Measurements from ENCODE around the gene CLDN5. TPM values are rescaled to one million over a fixed set of nuclear protein-coding genes. Genes with fewer than 3 reads are reported as not detected.

The CLDN5 gene
- total RNA-seq, 4 donors from 2014 or later = 22.1 to 112 (median 56.8) TPM

- 98% methylated on average over 8 of the region's 8 CpGs for WGBS
- no peak for DNase-seq (ENCODE audit: low spot score in 2 of 2)
- peaks cover 2% of the 10 kb centered on the region for H3K4me1 ChIP-seq
Measured at GRCh38 chr22:19494001-19494560, 30.1 kb downstream of the CLDN5 start.

GRCh38 chr22:19492504-19493174 lies 31.6 kb downstream of the CLDN5 start:
- Histone ChIP-seq H3K36me3 (no peaks in the 10 kb centered on the region), H3K4me3 (no peak overlapping the region), H3K4me1 (peaks cover 4% of the 10 kb centered on the region), H3K27ac (no peak overlapping the region), H3K9me3 (no peaks in the 10 kb centered on the region), H3K27me3 (no peaks in the 10 kb centered on the region)
- DNase-seq (ENCODE audit: low spot score in 2 of 2) = no peak
- WGBS = 92% methylated on average over 6 of the region's 6 CpGs
- TF ChIP-seq POLR2A (IDR thresholded peaks at IDR 0.05) (no peak), EP300 (IDR thresholded peaks at IDR 0.05) (no peak)

More at GRCh38 chr22:19494001-19494560, 30.1 kb downstream of the CLDN5 start:
- Histone ChIP-seq H3K27ac (no peak overlapping the region), H3K4me3 (no peak overlapping the region), H3K36me3 (no peaks in the 10 kb centered on the region), H3K27me3 (no peaks in the 10 kb centered on the region), H3K9me3 (no peaks in the 10 kb centered on the region)
- TF ChIP-seq POLR2AphosphoS5 (IDR thresholded peaks at IDR 0.05) (no peak), POLR2A (IDR thresholded peaks at IDR 0.05) (no peak), EP300 (IDR thresholded peaks at IDR 0.05) (no peak), CTCF (IDR thresholded peaks at IDR 0.05) (no peak)

- no peaks in the 10 kb centered on the region for H3K9me3 ChIP-seq
Measured at GRCh38 chr22:19490628-19491230, 33.5 kb downstream of the CLDN5 start.

GRCh38 chr22:19488884-19489843 lies 35.0 kb downstream of the CLDN5 start:
- peaks cover 4% of the 10 kb centered on the region for H3K4me1 ChIP-seq
- H3K27me3 ChIP-seq = no peaks in the 10 kb centered on the region
- DNase-seq (ENCODE audit: low spot score in 2 of 2) = no peak
- 83% methylated on average over 7 of the region's 7 CpGs for WGBS
- no peaks in the 10 kb centered on the region for H3K9me3 ChIP-seq
- TF ChIP-seq POLR2AphosphoS5 (IDR thresholded peaks at IDR 0.05) (no peak), EP300 (IDR thresholded peaks at IDR 0.05) (no peak), POLR2A (IDR thresholded peaks at IDR 0.05) (no peak), CTCF (IDR thresholded peaks at IDR 0.05) (no peak)
- no peak overlapping the region for H3K27ac ChIP-seq
- no peak overlapping the region for H3K4me3 ChIP-seq
- H3K36me3 ChIP-seq = no peaks in the 10 kb centered on the region

More at GRCh38 chr22:19490628-19491230, 33.5 kb downstream of the CLDN5 start:
- H3K27me3 ChIP-seq = no peaks in the 10 kb centered on the region
- no peak overlapping the region for H3K27ac ChIP-seq
- H3K4me3 ChIP-seq = no peak overlapping the region
- no peaks in the 10 kb centered on the region for H3K36me3 ChIP-seq
- peaks cover 4% of the 10 kb centered on the region for H3K4me1 ChIP-seq
- 98% methylated on average over 5 of the region's 5 CpGs for WGBS
- no peak for DNase-seq (ENCODE audit: low spot score in 2 of 2)
- no peak for TF ChIP-seq EP300 (IDR thresholded peaks at IDR 0.05)
- TF ChIP-seq CTCF (IDR thresholded peaks at IDR 0.05) = no peak
- no peak for TF ChIP-seq POLR2AphosphoS5 (IDR thresholded peaks at IDR 0.05)

- Histone ChIP-seq H3K4me1 (peaks cover 4% of the 10 kb centered on the region), H3K9me3 (no peaks in the 10 kb centered on the region), H3K36me3 (no peaks in the 10 kb centered on the region), H3K27me3 (no peaks in the 10 kb centered on the region), H3K27ac (no peak overlapping the region), H3K4me3 (no peak overlapping the region)
- 92% methylated on average over 2 of the region's 2 CpGs for WGBS
- TF ChIP-seq CTCF (IDR thresholded peaks at IDR 0.05) = no peak
- TF ChIP-seq POLR2A (IDR thresholded peaks at IDR 0.05) = no peak
- no peak for TF ChIP-seq EP300 (IDR thresholded peaks at IDR 0.05)
- TF ChIP-seq POLR2AphosphoS5 (IDR thresholded peaks at IDR 0.05) = no peak
- no peak for DNase-seq (ENCODE audit: low spot score in 2 of 2)
Measured at GRCh38 chr22:19488285-19488684, 35.9 kb downstream of the CLDN5 start.

Measured in suprapubic skin (tissue), 4 donors.